Vagina (tissue), 2 donors: ENCODE measurements around the gene IL1R2. TPM values are rescaled to one million over a fixed set of nuclear protein-coding genes. Genes with fewer than 3 reads are reported as not detected.

Experiments
- DNase-seq, 2 donors: peaks; one replicate each; pipeline ENCODE4 v3.0.0-alpha.2; 2017; ENCODE audit errors: extremely low spot score in 2 of 2
- H3K27ac ChIP-seq: fragments of 200-600 bp; sonication (generic); one replicate; pipeline ENCODE4 v1.5.1; 2019
- H3K27me3 ChIP-seq: fragments of 200-600 bp; sonication (generic); one replicate; pipeline ENCODE4 v1.5.1; 2019
- H3K36me3 ChIP-seq, 2 donors: fragments of 200-600 bp; sonication (generic); one replicate each; pipeline ENCODE4 v1.5.1; 2017 to 2019
- H3K4me1 ChIP-seq: fragments of 200-600 bp; sonication (generic); one replicate; pipeline ENCODE4 v1.5.1; 2019
- H3K4me3 ChIP-seq, 2 donors: fragments of 200-600 bp; sonication (generic); 1 replicate in 1 of 2; 2 replicates in 1 of 2; pipeline ENCODE4 v1.5.1; 2016 to 2019
- H3K9me3 ChIP-seq: fragments of 200-600 bp; sonication (generic); one replicate; pipeline ENCODE4 v1.5.1; 2019
- POLR2A ChIP-seq, 2 donors: fragments of 450-650 bp; IDR thresholded peaks; one replicate each; pipeline ENCODE4 v1.6.1; 2017; ENCODE audit warnings: antibody characterized with exemption in 2 of 2, mild to moderate bottlenecking in 2 of 2, moderate library complexity in 2 of 2
- POLR2AphosphoS5 ChIP-seq, 2 donors: sonication (generic); formaldehyde crosslinking; IDR thresholded peaks; one replicate each; pipeline ENCODE4 v1.9.0; 2017; ENCODE audit warnings: antibody characterized with exemption in 2 of 2, mild to moderate bottlenecking in 2 of 2, low read depth in 1 of 2; ENCODE audit not compliant: insufficient read depth in 1 of 2
- intact Hi-C: fragments of 100-400 bp; cut with DNase I; formaldehyde crosslinking; loops from one replicate; pipeline ENCODE4 v1.15.1; 2023
- total RNA-seq: library from RNA; depleted of rRNA; stranded (reverse); fragments of >200 nt; gene quantifications from one replicate; pipeline ENCODE4 v1.2.3, GENCODE V29; 2016
- TF ChIP-seq, protein P1 (sequence below), 3 experiments: fragments of 450-650 bp in 2 of 3; fragments of 200-600 bp in 1 of 3; sonication (generic) in 1 of 3; IDR thresholded peaks; one replicate each; pipeline ENCODE4 v1.5.1; 2017 to 2019; ENCODE audit warnings: antibody characterized with exemption in 3 of 3, mild to moderate bottlenecking in 2 of 3, moderate library complexity in 2 of 3

The IL1R2 gene
- total RNA-seq, 1 donor from 2014 or later: 63.3 TPM

DNA sequence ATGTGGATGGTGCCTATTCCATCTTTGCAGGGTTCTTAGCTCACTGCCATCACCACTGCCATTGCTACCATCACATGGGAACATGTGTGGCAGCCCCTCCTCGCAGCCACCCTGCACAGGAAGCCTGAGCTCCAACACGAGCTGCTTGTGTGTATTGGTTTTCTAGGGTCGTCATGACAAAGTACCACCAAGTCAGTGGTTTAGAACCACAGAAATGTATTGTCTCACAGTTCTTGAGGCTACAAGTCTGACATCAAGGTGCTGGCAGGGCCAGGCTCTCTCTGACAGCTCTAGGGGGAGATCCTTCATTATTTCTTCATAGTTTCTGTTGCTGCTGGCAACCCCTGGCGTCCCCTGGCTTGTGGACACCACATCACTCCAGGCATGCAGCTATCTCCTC lies 10.3 kb upstream of the IL1R2 start:
- Histone ChIP-seq H3K27ac (no peak overlapping the region), H3K36me3 (no peaks in the 10 kb centered on the region), H3K4me1 (peaks cover 20% of the 10 kb centered on the region), H3K4me3 (no peak overlapping the region), H3K27me3 (no peaks in the 10 kb centered on the region), H3K9me3 (no peaks in the 10 kb centered on the region)
- DNase-seq: no peak
- intact Hi-C loops: no loop called here
- TF ChIP-seq, protein P1, sequence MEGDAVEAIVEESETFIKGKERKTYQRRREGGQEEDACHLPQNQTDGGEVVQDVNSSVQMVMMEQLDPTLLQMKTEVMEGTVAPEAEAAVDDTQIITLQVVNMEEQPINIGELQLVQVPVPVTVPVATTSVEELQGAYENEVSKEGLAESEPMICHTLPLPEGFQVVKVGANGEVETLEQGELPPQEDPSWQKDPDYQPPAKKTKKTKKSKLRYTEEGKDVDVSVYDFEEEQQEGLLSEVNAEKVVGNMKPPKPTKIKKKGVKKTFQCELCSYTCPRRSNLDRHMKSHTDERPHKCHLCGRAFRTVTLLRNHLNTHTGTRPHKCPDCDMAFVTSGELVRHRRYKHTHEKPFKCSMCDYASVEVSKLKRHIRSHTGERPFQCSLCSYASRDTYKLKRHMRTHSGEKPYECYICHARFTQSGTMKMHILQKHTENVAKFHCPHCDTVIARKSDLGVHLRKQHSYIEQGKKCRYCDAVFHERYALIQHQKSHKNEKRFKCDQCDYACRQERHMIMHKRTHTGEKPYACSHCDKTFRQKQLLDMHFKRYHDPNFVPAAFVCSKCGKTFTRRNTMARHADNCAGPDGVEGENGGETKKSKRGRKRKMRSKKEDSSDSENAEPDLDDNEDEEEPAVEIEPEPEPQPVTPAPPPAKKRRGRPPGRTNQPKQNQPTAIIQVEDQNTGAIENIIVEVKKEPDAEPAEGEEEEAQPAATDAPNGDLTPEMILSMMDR (IDR thresholded peaks at IDR 0.05): no peak

DNA sequence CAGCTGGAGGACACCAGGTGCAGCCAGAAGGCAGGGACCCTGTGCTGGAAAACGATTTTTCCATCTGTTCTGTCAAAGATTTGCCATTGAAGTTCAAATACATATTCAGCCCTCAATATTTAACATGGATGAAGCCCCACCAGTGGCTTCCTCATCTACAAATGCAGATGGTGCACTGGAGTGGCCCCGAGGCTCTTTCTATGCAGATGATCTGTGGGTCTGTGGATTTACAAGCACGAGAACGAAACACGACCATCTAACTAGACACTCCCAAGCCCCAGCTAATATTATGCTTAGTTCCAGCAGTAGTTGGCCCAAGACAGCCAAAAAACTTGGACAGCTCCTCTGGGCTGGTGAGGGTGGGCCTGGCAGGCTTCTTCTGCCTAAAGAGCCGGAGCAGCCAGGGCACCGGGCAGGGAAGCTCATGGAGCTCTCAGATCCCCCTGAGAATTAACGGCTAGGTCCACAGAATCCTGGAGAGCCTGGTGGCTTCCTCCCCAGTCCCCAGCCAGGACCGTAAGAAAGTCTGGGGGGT lies 9.2 kb upstream of the IL1R2 start:
- H3K4me3 ChIP-seq: no peak overlapping the region
- H3K36me3 ChIP-seq: no peaks in the 10 kb centered on the region
- intact Hi-C loops: no loop called here
- H3K9me3 ChIP-seq: no peaks in the 10 kb centered on the region
- peaks cover 20% of the 10 kb centered on the region for H3K4me1 ChIP-seq
- TF ChIP-seq POLR2A (IDR thresholded peaks at IDR 0.05): no peak
- TF ChIP-seq, protein P1 (IDR thresholded peaks at IDR 0.05): no peak
- no peak for TF ChIP-seq POLR2AphosphoS5 (IDR thresholded peaks at IDR 0.05; ENCODE audit: insufficient read depth in 1 of 2, low read depth in 1 of 2)
- DNase-seq: no peak
- H3K27me3 ChIP-seq: no peaks in the 10 kb centered on the region
- peak overlapping the region; percentile 23 for H3K27ac ChIP-seq

DNA sequence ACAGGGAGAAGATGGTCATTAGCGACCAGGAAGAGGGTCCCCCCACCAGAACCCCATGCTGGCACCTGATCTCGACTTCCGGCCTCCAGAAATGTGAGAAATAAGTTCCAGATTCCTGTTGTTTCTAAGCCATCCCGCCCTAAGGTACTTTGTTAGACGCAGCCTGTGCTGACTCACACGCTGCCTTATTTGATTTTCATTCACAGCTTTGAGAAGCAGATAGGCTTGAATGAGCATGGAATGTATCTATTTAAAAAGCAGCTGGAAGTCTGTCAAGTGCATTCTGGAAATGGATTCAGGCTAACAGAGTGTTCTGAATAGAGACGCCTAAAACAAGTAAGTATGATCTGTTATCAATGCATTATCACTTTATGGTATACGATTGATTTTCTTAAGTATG lies 8.3 kb upstream of the IL1R2 start:
- intact Hi-C loops: no loop called here
- Histone ChIP-seq H3K27ac (peak overlapping the region; percentile 23), H3K27me3 (no peaks in the 10 kb centered on the region), H3K4me1 (peaks cover 20% of the 10 kb centered on the region), H3K4me3 (no peak overlapping the region), H3K36me3 (no peaks in the 10 kb centered on the region), H3K9me3 (no peaks in the 10 kb centered on the region)
- no peak for DNase-seq
- TF ChIP-seq POLR2AphosphoS5 (IDR thresholded peaks at IDR 0.05; ENCODE audit: insufficient read depth in 1 of 2, low read depth in 1 of 2): peak in 1 of 2 donors; percentile 29
- TF ChIP-seq, protein P1 (IDR thresholded peaks at IDR 0.05): no peak

DNA sequence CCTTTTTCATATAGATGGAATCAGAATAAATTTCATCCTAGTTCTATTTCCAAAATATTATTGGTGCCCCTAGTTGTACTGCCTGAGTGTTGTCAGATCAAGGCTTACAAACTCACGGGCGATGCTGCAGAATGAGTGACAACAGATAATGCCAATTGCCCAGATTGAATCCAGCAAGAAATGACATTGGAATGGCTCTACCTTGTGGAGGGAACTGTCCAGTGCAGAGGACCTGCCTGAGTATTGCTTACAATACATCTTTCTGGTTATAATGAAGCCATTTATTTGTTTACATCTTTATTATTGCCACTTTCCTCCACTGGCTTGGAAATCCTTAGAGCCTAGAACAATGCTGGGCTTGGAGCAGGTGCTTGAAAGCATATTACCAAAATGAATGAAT lies 7.8 kb upstream of the IL1R2 start:
- Histone ChIP-seq H3K27ac (no peak overlapping the region), H3K4me1 (peaks cover 20% of the 10 kb centered on the region)

DNA sequence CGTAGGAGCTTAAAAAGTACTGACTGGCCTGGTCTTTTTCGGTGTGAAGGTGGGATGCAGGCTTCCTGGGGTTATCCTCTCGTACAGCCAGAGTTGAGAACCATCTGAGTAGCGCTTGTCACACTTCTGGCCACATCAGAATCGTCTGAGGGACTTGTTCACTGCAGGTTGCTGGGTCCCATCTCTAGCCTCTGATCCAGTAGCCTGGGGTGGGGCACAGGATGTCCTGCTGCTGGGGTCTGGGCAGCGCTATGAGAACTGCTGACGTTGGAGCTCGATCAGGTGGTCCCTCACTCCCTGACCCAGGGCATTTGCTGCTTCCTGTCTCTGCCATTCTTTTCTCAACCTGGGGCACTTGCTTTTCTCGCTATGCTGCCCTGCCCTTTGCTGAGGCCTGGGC lies 7.1 kb upstream of the IL1R2 start:
- DNase-seq: no peak
- H3K4me3 ChIP-seq: no peak overlapping the region
- H3K36me3 ChIP-seq: no peaks in the 10 kb centered on the region
- H3K9me3 ChIP-seq: no peaks in the 10 kb centered on the region
- no peak for TF ChIP-seq POLR2AphosphoS5 (IDR thresholded peaks at IDR 0.05; ENCODE audit: insufficient read depth in 1 of 2, low read depth in 1 of 2)
- no peak for TF ChIP-seq POLR2A (IDR thresholded peaks at IDR 0.05)
- TF ChIP-seq, protein P1 (IDR thresholded peaks at IDR 0.05): no peak
- H3K27ac ChIP-seq: no peak overlapping the region
- H3K4me1 ChIP-seq: peaks cover 17% of the 10 kb centered on the region
- intact Hi-C loops: no loop called here
- no peaks in the 10 kb centered on the region for H3K27me3 ChIP-seq

More for the DNA sequence above, 7.8 kb upstream of the IL1R2 start:
- TF ChIP-seq, protein P1 (IDR thresholded peaks at IDR 0.05): peak in 1 of 3 experiments; percentile 35
- TF ChIP-seq POLR2A (IDR thresholded peaks at IDR 0.05): no peak
- H3K9me3 ChIP-seq: no peaks in the 10 kb centered on the region
- no peak for DNase-seq
- no peaks in the 10 kb centered on the region for H3K27me3 ChIP-seq
- no peaks in the 10 kb centered on the region for H3K36me3 ChIP-seq
- intact Hi-C loops: no loop called here
- H3K4me3 ChIP-seq: no peak overlapping the region
